ENCODE data around the gene NFIA.

The NFIA gene

GRCh38 chr1:61392409-61393242, 310.3 kb downstream of the NFIA start:
- H3K27me3 ChIP-seq (ENCODE audit: insufficient read depth, poor library complexity, severe bottlenecking) = no peaks in the 10 kb centered on the region
- peaks cover 16% of the 10 kb centered on the region for H3K36me3 ChIP-seq (ENCODE audit: low read depth)
- TF ChIP-seq CTCF (IDR thresholded peaks at IDR 0.05; ENCODE audit: poor library complexity, severe bottlenecking) = no peak
- no peaks in the 10 kb centered on the region for H3K9me3 ChIP-seq (ENCODE audit: severe bottlenecking)
- no peak for DNase-seq (ENCODE audit: low spot score)
- no peak for ATAC-seq (ENCODE audit: low read depth)
- no peak overlapping the region for H3K4me3 ChIP-seq (ENCODE audit: severe bottlenecking)
- H3K27ac ChIP-seq (ENCODE audit: poor library complexity, severe bottlenecking) = no peak overlapping the region
- H3K4me1 ChIP-seq (ENCODE audit: insufficient read depth, poor library complexity, severe bottlenecking) = no peaks in the 10 kb centered on the region

- H3K4me1 ChIP-seq (ENCODE audit: insufficient read depth, poor library complexity, severe bottlenecking) = no peaks in the 10 kb centered on the region
- DNase-seq (ENCODE audit: low spot score) (no peak), ATAC-seq (ENCODE audit: low read depth) (no peak)
- H3K36me3 ChIP-seq (ENCODE audit: low read depth) = peaks cover 8% of the 10 kb centered on the region
- H3K27me3 ChIP-seq (ENCODE audit: insufficient read depth, poor library complexity, severe bottlenecking) = no peaks in the 10 kb centered on the region
- no peak overlapping the region for H3K27ac ChIP-seq (ENCODE audit: poor library complexity, severe bottlenecking)
- no peaks in the 10 kb centered on the region for H3K9me3 ChIP-seq (ENCODE audit: severe bottlenecking)
- no peak overlapping the region for H3K4me3 ChIP-seq (ENCODE audit: severe bottlenecking)
- TF ChIP-seq CTCF (IDR thresholded peaks at IDR 0.05; ENCODE audit: poor library complexity, severe bottlenecking) = no peak
Observed at GRCh38 chr1:61393575-61393974, 311.2 kb downstream of the NFIA start.

- no peak for ATAC-seq (ENCODE audit: low read depth)
Observed at GRCh38 chr1:61395146-61395800, 312.9 kb downstream of the NFIA start.

GRCh38 chr1:61397495-61397894, 315.1 kb downstream of the NFIA start:
- no peak overlapping the region for H3K4me3 ChIP-seq (ENCODE audit: severe bottlenecking)
- DNase-seq (ENCODE audit: low spot score) = no peak
- H3K4me1 ChIP-seq (ENCODE audit: insufficient read depth, poor library complexity, severe bottlenecking) = no peaks in the 10 kb centered on the region
- no peaks in the 10 kb centered on the region for H3K27me3 ChIP-seq (ENCODE audit: insufficient read depth, poor library complexity, severe bottlenecking)
- no peak overlapping the region for H3K27ac ChIP-seq (ENCODE audit: poor library complexity, severe bottlenecking)
- no peak for TF ChIP-seq CTCF (IDR thresholded peaks at IDR 0.05; ENCODE audit: poor library complexity, severe bottlenecking)
- H3K9me3 ChIP-seq (ENCODE audit: severe bottlenecking) = no peaks in the 10 kb centered on the region
- no peak for ATAC-seq (ENCODE audit: low read depth)
- no peaks in the 10 kb centered on the region; the same call in 1 of the 2 replicates for H3K36me3 ChIP-seq (ENCODE audit: low read depth)

More at GRCh38 chr1:61395146-61395800, 312.9 kb downstream of the NFIA start:
- DNase-seq (ENCODE audit: low spot score) = no peak
- Histone ChIP-seq H3K9me3 (ENCODE audit: severe bottlenecking) (no peaks in the 10 kb centered on the region), H3K27ac (ENCODE audit: poor library complexity, severe bottlenecking) (no peak overlapping the region), H3K4me3 (ENCODE audit: severe bottlenecking) (no peak overlapping the region), H3K36me3 (ENCODE audit: low read depth) (no peaks in the 10 kb centered on the region; the same call in 1 of the 2 replicates), H3K27me3 (ENCODE audit: insufficient read depth, poor library complexity, severe bottlenecking) (no peaks in the 10 kb centered on the region), H3K4me1 (ENCODE audit: insufficient read depth, poor library complexity, severe bottlenecking) (no peaks in the 10 kb centered on the region)
- no peak for TF ChIP-seq CTCF (IDR thresholded peaks at IDR 0.05; ENCODE audit: poor library complexity, severe bottlenecking)

Measured in RWPE2 (cell line).